Chondrocyte (in vitro differentiated cells): ENCODE results near the gene COBL. TPM values are rescaled to one million over a fixed set of nuclear protein-coding genes. Genes with fewer than 3 reads are reported as not detected.

ENCODE experiments used
- DNase-seq: peaks from one replicate; pipeline ENCODE4 v3.0.0; 2021; ENCODE audit warnings: mixed read lengths, low spot score
- H3K27ac Mint-ChIP-seq: one replicate; pipeline ENCODE4 v1.8.0; 2021; ENCODE audit warnings: mild to moderate bottlenecking, moderate library complexity, mixed read lengths; ENCODE audit not compliant: unreplicated experiment
- H3K27me3 Mint-ChIP-seq: 2 replicates; pipeline ENCODE4 v1.8.0; 2021; ENCODE audit warnings: low read depth, mixed read lengths
- H3K36me3 Mint-ChIP-seq: 2 replicates; pipeline ENCODE4 v1.8.0; 2021; ENCODE audit warnings: low read depth, mixed read lengths
- H3K4me1 Mint-ChIP-seq: 2 replicates; pipeline ENCODE4 v1.8.0; 2021; ENCODE audit warnings: low read depth, mild to moderate bottlenecking, mixed read lengths
- H3K4me3 Mint-ChIP-seq: one replicate; pipeline ENCODE4 v1.8.0; 2021; ENCODE audit warnings: mild to moderate bottlenecking, moderate library complexity, mixed read lengths; ENCODE audit not compliant: unreplicated experiment
- H3K9me3 Mint-ChIP-seq: 2 replicates; pipeline ENCODE4 v1.8.0; 2021; ENCODE audit warnings: low read depth, mixed read lengths
- CTCF ChIP-seq: fragments of 200-600 bp; sonication (generic); IDR thresholded peaks from 2 replicates; pipeline ENCODE4 v1.5.0; 2021; ENCODE audit warnings: antibody characterized with exemption, mild to moderate bottlenecking, moderate library complexity
- total RNA-seq: library from RNA; stranded (reverse); gene quantifications from 3 replicates; pipeline ENCODE4 v1.2.1, GENCODE V29; 2021

The COBL gene
- total RNA-seq, 1 donor from 2014 or later: 0.17 TPM

GRCh38 chr7:51329696-51330263 lies 13.2 kb upstream of the COBL start:
- Mint-ChIP-seq H3K4me3 (no peak overlapping the region), H3K27ac (no peak overlapping the region), H3K4me1 (no peaks in the 10 kb centered on the region), H3K36me3 (no peaks in the 10 kb centered on the region), H3K9me3 (no peaks in the 10 kb centered on the region), H3K27me3 (peaks cover 22% of the 10 kb centered on the region)
- DNase-seq: no peak
- TF ChIP-seq CTCF: no peak

- no peak for DNase-seq
- Mint-ChIP-seq H3K4me3 (no peak overlapping the region), H3K4me1 (no peaks in the 10 kb centered on the region), H3K27me3 (peaks cover 22% of the 10 kb centered on the region), H3K27ac (no peak overlapping the region), H3K9me3 (no peaks in the 10 kb centered on the region), H3K36me3 (no peaks in the 10 kb centered on the region)
- no peak for TF ChIP-seq CTCF
These were observed 11.8 kb upstream of the COBL start for GRCh38 chr7:51328351-51328801.

- Mint-ChIP-seq H3K36me3 (no peaks in the 10 kb centered on the region), H3K27me3 (peaks cover 22% of the 10 kb centered on the region), H3K9me3 (no peaks in the 10 kb centered on the region), H3K27ac (no peak overlapping the region), H3K4me1 (no peaks in the 10 kb centered on the region), H3K4me3 (no peak overlapping the region)
- DNase-seq: no peak
- no peak for TF ChIP-seq CTCF
These were observed 10.7 kb upstream of the COBL start for GRCh38 chr7:51327287-51327717.

GRCh38 chr7:51326656-51327286 lies 10.2 kb upstream of the COBL start:
- Mint-ChIP-seq H3K9me3 (no peaks in the 10 kb centered on the region), H3K4me3 (no peak overlapping the region), H3K27ac (no peak overlapping the region), H3K27me3 (peaks cover 23% of the 10 kb centered on the region), H3K4me1 (no peaks in the 10 kb centered on the region), H3K36me3 (no peaks in the 10 kb centered on the region)
- no peak for TF ChIP-seq CTCF
- DNase-seq: no peak

- Mint-ChIP-seq H3K4me3 (no peak overlapping the region), H3K4me1 (no peaks in the 10 kb centered on the region), H3K9me3 (no peaks in the 10 kb centered on the region), H3K27me3 (peaks cover 24% of the 10 kb centered on the region), H3K36me3 (no peaks in the 10 kb centered on the region), H3K27ac (no peak overlapping the region)
- no peak for TF ChIP-seq CTCF
- no peak for DNase-seq
These were observed 9.3 kb upstream of the COBL start for GRCh38 chr7:51325908-51326307.
